Upper lobe of right lung (tissue), 1 donor: Measurements from ENCODE around the gene ROR1. TPM values are rescaled to one million over a fixed set of nuclear protein-coding genes. Genes with fewer than 3 reads are reported as not detected.

Experiments
- ATAC-seq: fragments of 200-7000 bp; cut with Tn5 transposase; one replicate; pipeline ENCODE4 v1.9.1; 2020; ENCODE audit warnings: mild to moderate bottlenecking, moderate library complexity
- DNase-seq: peaks from one replicate; pipeline ENCODE4 v3.0.0-alpha.2; 2020
- H3K27ac ChIP-seq: fragments of 200-600 bp; one replicate; pipeline ENCODE4 v1.8.0; 2022
- H3K27me3 ChIP-seq: fragments of 200-600 bp; one replicate; pipeline ENCODE4 v1.8.0; 2022; ENCODE audit warnings: mild to moderate bottlenecking
- H3K36me3 ChIP-seq: fragments of 200-600 bp; one replicate; pipeline ENCODE4 v1.8.0; 2022
- H3K4me1 ChIP-seq: fragments of 200-600 bp; one replicate; pipeline ENCODE4 v1.8.0; 2022
- H3K4me3 ChIP-seq: fragments of 200-600 bp; one replicate; pipeline ENCODE4 v1.8.0; 2022; ENCODE audit warnings: mild to moderate bottlenecking
- H3K9me3 ChIP-seq: fragments of 200-600 bp; one replicate; pipeline ENCODE4 v1.8.0; 2022
- intact Hi-C: fragments of 100-400 bp; cut with DNase I; formaldehyde crosslinking; loops from one replicate; pipeline ENCODE4 v1.11.0; 2022
- total RNA-seq: library from RNA; stranded (reverse); fragmentation: NEBNext Ultra II Directional; extraction: Animal tissue kit (Norgen Biotek cat#: 25700); gene quantifications from one replicate; pipeline ENCODE4 v1.2.1, GENCODE V29; 2021
- TF ChIP-seq, protein P1 (sequence below): fragments of 200-600 bp; IDR thresholded peaks from one replicate; pipeline ENCODE4 v1.8.0; 2022; ENCODE audit warnings: antibody characterized with exemption
- donor health status: DM: no; HTN: yes; CAD: no; lungs with severe emphysema.

The ROR1 gene
- total RNA-seq, 1 donor from 2014 or later: 21.4 TPM

- intact Hi-C loops: no loop called here
- H3K9me3 ChIP-seq: no peaks in the 10 kb centered on the region
- TF ChIP-seq, protein P1, sequence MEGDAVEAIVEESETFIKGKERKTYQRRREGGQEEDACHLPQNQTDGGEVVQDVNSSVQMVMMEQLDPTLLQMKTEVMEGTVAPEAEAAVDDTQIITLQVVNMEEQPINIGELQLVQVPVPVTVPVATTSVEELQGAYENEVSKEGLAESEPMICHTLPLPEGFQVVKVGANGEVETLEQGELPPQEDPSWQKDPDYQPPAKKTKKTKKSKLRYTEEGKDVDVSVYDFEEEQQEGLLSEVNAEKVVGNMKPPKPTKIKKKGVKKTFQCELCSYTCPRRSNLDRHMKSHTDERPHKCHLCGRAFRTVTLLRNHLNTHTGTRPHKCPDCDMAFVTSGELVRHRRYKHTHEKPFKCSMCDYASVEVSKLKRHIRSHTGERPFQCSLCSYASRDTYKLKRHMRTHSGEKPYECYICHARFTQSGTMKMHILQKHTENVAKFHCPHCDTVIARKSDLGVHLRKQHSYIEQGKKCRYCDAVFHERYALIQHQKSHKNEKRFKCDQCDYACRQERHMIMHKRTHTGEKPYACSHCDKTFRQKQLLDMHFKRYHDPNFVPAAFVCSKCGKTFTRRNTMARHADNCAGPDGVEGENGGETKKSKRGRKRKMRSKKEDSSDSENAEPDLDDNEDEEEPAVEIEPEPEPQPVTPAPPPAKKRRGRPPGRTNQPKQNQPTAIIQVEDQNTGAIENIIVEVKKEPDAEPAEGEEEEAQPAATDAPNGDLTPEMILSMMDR: no peak
- H3K27ac ChIP-seq: peak overlapping the region; percentile 59
- H3K4me1 ChIP-seq: peaks cover 18% of the 10 kb centered on the region
- ATAC-seq (peak; percentile 75), DNase-seq (no peak)
- no peak overlapping the region for H3K4me3 ChIP-seq
- no peaks in the 10 kb centered on the region for H3K27me3 ChIP-seq
- no peaks in the 10 kb centered on the region for H3K36me3 ChIP-seq
Measured at GRCh38 chr1:63921359-63921758, 147.5 kb downstream of the ROR1 start.

DNA sequence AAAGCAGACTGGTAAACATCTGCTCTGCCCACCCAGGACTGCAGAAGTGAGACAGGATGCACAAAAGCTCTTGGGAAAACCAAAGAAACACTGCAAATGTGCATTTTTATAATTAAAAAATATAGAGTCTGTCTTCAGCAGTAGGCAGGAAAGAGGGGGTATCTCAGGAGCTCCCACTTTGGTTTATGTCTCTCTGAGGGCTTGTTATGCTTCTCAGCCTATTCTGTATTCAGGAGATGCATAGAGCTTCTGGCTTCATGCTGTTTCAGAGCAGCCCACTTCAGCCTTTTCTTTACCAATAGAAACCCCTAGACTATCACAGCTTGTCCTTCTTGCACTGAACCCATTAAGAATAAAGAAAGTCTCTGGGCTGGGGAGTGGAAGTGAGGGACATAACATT is 148.0 kb downstream of the ROR1 start:
- TF ChIP-seq, protein P1: no peak
- ATAC-seq (no peak), DNase-seq (no peak)
- no peaks in the 10 kb centered on the region for H3K27me3 ChIP-seq
- no peaks in the 10 kb centered on the region for H3K36me3 ChIP-seq
- H3K4me1 ChIP-seq: peaks cover 18% of the 10 kb centered on the region
- no peak overlapping the region for H3K4me3 ChIP-seq
- no peak overlapping the region for H3K27ac ChIP-seq
- intact Hi-C loops: no loop called here
- no peaks in the 10 kb centered on the region for H3K9me3 ChIP-seq

- Histone ChIP-seq H3K36me3 (no peaks in the 10 kb centered on the region), H3K4me3 (no peak overlapping the region), H3K27ac (no peak overlapping the region), H3K4me1 (peaks cover 18% of the 10 kb centered on the region), H3K9me3 (no peaks in the 10 kb centered on the region), H3K27me3 (no peaks in the 10 kb centered on the region)
- TF ChIP-seq, protein P1: no peak
- no peak for DNase-seq
- ATAC-seq: no peak
- intact Hi-C loops: no loop called here
Measured at GRCh38 chr1:63922848-63923247, 149.0 kb downstream of the ROR1 start.

DNA sequence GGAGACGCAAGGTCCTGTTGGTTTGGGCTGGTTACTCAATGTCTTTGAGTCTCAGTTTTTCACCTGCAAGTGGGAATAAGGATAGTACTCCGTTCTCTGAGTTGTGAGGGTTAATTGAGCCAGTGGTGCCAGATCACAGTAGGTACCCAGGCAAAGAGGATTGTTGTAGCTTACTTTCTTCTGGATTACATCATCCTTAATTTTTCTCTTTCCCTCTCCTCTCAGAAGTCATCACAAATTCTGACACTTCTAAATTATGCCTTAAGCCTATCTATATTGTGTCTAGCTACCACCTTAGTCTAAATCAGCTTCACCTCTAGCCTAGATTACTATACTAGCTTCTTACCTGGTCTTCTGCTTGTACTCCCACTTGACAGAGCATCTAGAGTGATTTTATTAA is 149.5 kb downstream of the ROR1 start:
- TF ChIP-seq, protein P1: no peak
- intact Hi-C loops: no loop called here
- Histone ChIP-seq H3K4me3 (no peak overlapping the region), H3K27ac (no peak overlapping the region), H3K9me3 (no peaks in the 10 kb centered on the region), H3K4me1 (peaks cover 19% of the 10 kb centered on the region), H3K27me3 (no peaks in the 10 kb centered on the region), H3K36me3 (no peaks in the 10 kb centered on the region)
- DNase-seq (no peak), ATAC-seq (no peak)

GRCh38 chr1:63924600-63924999 is 150.8 kb downstream of the ROR1 start:
- ATAC-seq: no peak
- TF ChIP-seq, protein P1: no peak
- Histone ChIP-seq H3K4me3 (no peak overlapping the region), H3K4me1 (peaks cover 23% of the 10 kb centered on the region), H3K9me3 (no peaks in the 10 kb centered on the region), H3K27me3 (no peaks in the 10 kb centered on the region), H3K27ac (no peak overlapping the region), H3K36me3 (no peaks in the 10 kb centered on the region)
- intact Hi-C loops: no loop called here
- no peak for DNase-seq
